Stimulated activated CD4-positive, alpha-beta T cell treated with anti-CD3 and anti-CD28 coated beads, Interleukin-4, amount 100 ng/mL, for 4 hours (primary cell): ENCODE data around the gene KLRC3.
"Not testable (repeated sequence)": the region's sequence is repeated elsewhere in the genome, so short reads cannot be mapped to it uniquely, and the experiment has no call there.

Experiments used
- DNase-seq, 2 experiments: peaks; one replicate each; pipeline ENCODE4 v3.0.0-alpha.2; 2020

KLRC3 gene

GRCh38 chr12:10398168-10398567 lies 22.2 kb downstream of the KLRC3 start:
- no peak for DNase-seq

GRCh38 chr12:10397296-10397695 lies 23.1 kb downstream of the KLRC3 start:
- DNase-seq = no peak

GRCh38 chr12:10396176-10396575 lies 24.2 kb downstream of the KLRC3 start:
- not testable (repeated sequence) for DNase-seq

- DNase-seq = no peak
These were observed 24.9 kb downstream of the KLRC3 start for GRCh38 chr12:10395390-10395998.

DNA sequence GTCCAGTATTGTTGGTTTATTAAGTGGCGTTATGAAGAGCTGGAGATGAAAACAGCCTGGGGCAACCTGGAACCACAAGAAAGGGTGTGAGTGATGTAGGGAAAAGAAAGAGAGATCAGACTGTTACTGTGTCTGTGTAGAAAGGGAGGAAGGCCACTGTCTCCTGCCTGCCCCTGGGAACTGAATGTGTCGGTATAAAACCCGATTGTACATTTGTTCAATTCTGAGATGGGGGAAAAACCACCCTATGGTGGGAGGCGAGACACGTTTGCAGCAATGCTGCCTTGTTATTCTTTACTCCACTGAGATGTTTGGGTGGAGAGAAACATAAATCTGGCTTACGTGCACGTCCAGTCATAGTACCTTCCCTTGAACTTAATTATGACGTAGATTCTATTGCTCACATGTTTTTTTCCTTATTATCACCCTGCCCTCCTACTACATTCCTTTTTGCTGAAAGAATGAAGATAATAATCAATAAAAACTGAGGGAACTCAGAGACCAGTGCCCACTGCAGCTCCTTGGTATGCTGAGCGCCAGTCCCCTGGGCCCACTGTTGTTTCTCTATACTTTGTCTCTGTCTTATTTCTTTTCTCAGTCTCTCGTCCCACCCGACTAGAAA lies 25.8 kb downstream of the KLRC3 start:
- DNase-seq = not testable (repeated sequence)

- no peak for DNase-seq
These were observed 27.1 kb downstream of the KLRC3 start for GRCh38 chr12:10393291-10393690.

- DNase-seq = no peak
These were observed 27.9 kb downstream of the KLRC3 start for GRCh38 chr12:10392394-10392930.

GRCh38 chr12:10390991-10391390 lies 29.4 kb downstream of the KLRC3 start:
- not testable (repeated sequence) for DNase-seq

DNA sequence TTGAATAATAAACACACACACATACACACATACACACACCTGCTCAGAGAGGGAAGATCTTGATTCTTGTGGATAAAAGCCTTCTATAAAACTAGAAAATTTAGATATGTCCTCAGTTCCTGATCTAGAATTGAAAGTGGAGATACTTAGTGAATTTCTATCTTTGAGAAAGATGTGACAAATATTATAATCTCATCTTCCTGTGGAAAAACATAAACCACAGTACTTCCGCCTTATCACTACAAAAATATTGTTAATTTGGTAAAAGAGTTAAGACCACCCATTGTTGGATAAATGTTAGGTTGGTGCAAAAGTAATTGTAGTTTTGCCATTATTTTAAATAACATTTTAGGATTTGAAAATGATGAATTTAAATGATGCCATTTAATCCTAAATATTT lies 30.5 kb downstream of the KLRC3 start, which contains the start of gene KLRK1:
Gene KLRK1, minus strand, starts transcription at position 138 of the 400 bp plus-strand sequence. CDS start 1,231 bp downstream, outside the sequence.
- no peak for DNase-seq

GRCh38 chr12:10388624-10389413 lies 31.6 kb downstream of the KLRC3 start:
- no peak for DNase-seq

- not testable (repeated sequence) for DNase-seq
These were observed 32.9 kb downstream of the KLRC3 start for GRCh38 chr12:10387498-10387897.

DNA sequence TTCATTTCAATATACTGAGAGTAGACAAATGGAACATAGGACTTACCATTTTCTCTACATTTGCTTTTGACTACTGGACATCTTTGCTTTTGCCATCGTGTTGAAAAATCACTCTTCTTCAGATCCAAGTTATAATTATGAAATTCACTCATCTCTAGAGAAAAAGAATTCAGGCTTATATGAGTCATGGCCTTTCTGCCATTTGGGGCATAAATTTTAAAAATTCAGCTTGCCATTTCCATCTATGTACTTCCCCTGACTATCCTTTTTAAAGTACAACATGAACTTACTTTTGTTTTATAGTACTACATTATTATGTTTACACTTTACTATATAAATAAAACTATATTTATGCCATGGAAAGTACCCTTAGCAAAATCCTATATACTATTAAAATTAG lies 33.5 kb downstream of the KLRC3 start:
- no peak for DNase-seq

DNA sequence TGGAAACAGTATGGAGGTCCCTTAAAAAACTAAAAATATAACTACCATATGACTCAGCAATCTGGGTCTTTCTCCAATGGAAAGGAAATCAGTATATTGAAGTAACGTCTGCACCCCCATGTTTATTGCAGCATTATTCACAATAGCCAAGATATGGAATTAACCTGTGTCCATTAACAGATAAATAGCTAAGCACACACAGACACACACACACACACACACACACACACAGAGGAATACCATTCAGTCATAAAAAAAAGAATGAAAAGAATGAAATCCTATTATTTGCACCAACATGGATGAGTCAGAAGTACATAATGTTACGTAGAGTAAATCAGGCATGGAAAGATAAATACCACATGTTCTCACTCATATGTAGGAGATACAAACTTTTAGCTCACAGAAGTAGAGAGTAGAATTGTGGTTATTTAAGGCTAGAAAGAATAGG lies 35.2 kb downstream of the KLRC3 start:
- no peak for DNase-seq

DNA sequence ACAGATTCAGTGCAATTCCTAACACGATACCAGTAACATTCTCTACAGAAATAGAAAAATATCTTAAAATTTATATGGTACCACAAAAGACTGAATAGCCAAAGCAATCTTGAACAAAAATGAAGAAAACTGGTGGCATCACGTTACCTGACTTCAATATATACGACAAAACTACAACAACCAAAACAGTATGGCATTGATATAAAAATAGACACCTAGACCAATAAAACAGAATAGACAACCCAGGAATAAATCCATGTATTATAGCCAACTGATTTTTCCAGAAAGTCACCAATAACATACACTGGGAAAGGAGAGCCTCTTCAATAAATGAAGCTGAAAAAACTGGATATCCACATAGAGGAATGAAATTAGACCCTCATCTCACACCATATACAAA lies 36.2 kb downstream of the KLRC3 start:
- no peak for DNase-seq

- DNase-seq = no peak
These were observed 38.3 kb downstream of the KLRC3 start for GRCh38 chr12:10381928-10382628.

DNA sequence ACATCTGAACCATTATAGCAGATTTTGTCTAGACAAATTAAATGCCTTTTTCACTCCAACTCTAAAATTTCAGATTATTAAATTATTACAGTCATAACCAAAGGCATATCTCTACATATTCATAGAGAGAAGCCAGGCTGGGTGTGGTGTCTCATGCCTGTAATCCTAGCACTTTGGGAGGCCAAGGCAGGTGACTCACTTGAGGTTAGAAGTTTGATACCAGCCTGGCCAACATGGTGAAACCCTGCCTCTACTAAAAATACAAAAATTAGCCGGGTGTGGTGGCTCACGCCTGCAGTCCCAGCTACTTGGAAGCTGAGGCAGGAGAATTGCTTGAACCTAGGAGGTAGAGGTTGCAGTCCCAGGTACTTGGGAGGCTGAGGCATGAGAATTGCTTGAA lies 41.7 kb downstream of the KLRC3 start:
- DNase-seq = not testable (repeated sequence)

DNA sequence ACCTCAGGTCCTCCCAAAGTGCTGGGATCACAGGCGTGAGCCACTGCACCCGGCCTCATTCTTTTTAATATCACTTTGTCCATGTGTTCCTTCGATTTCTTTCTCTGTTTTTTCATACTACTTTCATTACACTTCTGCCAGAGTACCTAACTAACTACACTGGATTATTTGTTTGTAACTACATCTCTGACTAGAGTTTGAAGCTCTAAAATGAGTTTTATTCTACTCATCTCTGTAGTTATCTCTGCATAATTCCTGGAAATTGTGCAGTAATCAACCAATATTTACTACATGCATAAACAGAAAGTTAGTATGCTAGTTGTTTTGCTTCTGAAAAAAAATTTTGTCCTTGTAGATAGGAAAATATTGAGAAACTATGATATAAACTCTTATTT lies 45.8 kb downstream of the KLRC3 start:
- no peak for DNase-seq

DNA sequence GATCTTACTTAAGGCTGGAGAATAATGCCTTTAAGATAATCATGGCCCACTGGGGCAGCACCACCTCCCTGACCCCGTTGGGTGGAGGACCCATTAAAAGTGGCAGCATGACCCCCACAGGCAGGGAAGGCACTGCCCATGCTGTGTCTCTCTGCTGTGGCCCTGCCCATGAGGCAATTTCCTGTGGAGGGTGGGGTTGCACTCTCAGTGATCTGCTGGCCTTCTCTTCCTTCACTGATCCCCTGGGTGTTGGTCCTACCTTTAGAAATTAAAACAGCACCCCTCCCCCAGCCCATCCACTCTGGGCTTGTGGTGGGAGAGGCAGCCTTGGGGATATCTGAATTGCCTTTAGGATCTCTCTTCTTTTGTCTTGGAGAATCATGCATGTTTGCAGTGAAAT lies 47.8 kb downstream of the KLRC3 start:
- no peak for DNase-seq

- DNase-seq = not testable (repeated sequence)
These were observed 48.4 kb downstream of the KLRC3 start for GRCh38 chr12:10371893-10372535.

DNA sequence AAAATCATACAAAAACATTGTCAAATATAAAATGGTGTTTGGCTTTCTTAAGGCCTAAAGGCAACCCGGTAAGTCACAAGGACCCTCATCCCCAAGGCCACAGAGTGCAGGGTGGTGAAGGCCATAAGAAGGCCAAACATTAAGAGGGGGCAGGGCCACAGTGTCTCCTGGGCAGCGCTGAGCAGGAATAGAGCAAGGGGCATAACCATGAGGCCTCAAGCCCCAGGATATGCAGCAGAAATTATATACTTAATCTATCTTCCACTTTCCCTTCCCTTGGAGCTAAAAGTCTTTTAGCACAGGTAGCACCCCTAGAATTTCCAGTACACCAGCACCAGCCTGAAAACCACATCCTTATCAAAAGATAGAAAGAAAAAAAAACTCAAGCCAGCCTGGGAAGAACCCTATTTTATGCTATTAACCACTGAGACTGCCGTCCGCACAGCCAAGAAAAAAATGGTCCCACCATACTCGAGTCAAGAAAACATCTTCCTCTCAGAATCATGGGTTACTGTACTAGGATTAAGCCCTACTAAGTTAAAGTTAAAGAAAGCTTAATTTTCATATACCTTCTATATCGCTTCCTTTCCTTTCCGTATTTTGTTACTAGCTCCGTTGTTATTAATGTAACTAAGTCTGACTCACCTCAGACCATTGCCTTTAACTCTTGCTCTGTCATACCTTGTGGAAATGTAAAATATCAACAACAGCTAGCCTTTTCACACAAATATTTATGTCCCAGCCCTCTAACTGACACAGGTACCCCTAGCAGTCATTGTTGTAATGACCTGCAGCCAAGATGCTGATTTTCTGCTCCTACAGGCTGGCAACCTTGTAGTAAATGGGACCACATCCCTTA lies 50.6 kb downstream of the KLRC3 start:
- DNase-seq = no peak
